GM10266 (cell line): Measurements from ENCODE around the gene WWOX.

ENCODE experiments used
- DNase-seq: peaks from one replicate; pipeline ENCODE4 v3.0.0; 2012; ENCODE audit errors: extremely low spot score
- CTCF ChIP-seq: IDR thresholded peaks from 2 replicates; pipeline ENCODE4 v1.5.1; 2012; ENCODE audit warnings: mild to moderate bottlenecking, low read depth; ENCODE audit not compliant: control insufficient read depth, insufficient read depth; ENCODE audit errors: missing control alignments

WWOX gene

GRCh38 chr16:78823027-78823426, 723.6 kb downstream of the WWOX start:
- no peak for DNase-seq
- no peak for TF ChIP-seq CTCF

GRCh38 chr16:78829280-78829679, 729.8 kb downstream of the WWOX start:
- TF ChIP-seq CTCF = no peak
- no peak for DNase-seq

- TF ChIP-seq CTCF = no peak
- no peak for DNase-seq
Measured at GRCh38 chr16:78830599-78830998, 731.1 kb downstream of the WWOX start.

GRCh38 chr16:78832100-78832499, 732.6 kb downstream of the WWOX start:
- DNase-seq = no peak
- no peak for TF ChIP-seq CTCF

- TF ChIP-seq CTCF = no peak
- no peak for DNase-seq
Measured at GRCh38 chr16:78836802-78837491, 737.5 kb downstream of the WWOX start.

- no peak for DNase-seq
- no peak for TF ChIP-seq CTCF
Measured at GRCh38 chr16:78837706-78838105, 738.3 kb downstream of the WWOX start.

GRCh38 chr16:78838276-78838675, 738.8 kb downstream of the WWOX start:
- no peak for TF ChIP-seq CTCF
- DNase-seq = no peak
